Measurements from ENCODE around the gene DPP10.

- TF ChIP-seq CTCF (IDR thresholded peaks at IDR 0.05) (no peak), POLR2AphosphoS5 (IDR thresholded peaks at IDR 0.05) (no peak)
Observed at GRCh38 chr2:115292742-115293141, 850.3 kb downstream of the DPP10 start.
